GM18520 (cell line): ENCODE results near the gene LTN1.
A peak's percentile ranks its signal among the peaks of the same experiment; 100 is the strongest.
"Not testable (repeated sequence)": the region's sequence is repeated elsewhere in the genome, so short reads cannot be mapped to it uniquely, and the experiment has no call there.

Experiments
- ATAC-seq: cut with Tn5 transposase; IDR thresholded peaks from one replicate; pipeline ENCODE4 v1.9.1; 2021; ENCODE audit not compliant: unreplicated experiment

LTN1 gene

GRCh38 chr21:28991861-28992525 is 684 bp downstream of the LTN1 start:
- no peak for ATAC-seq

- ATAC-seq, result not testable (repeated sequence)
Measured at GRCh38 chr21:28988146-28988545, 4.5 kb downstream of the LTN1 start.

GRCh38 chr21:28986677-28987076 is 6.0 kb downstream of the LTN1 start:
- ATAC-seq, result no peak

GRCh38 chr21:28982637-28983036 is 10.0 kb downstream of the LTN1 start:
- ATAC-seq, result no peak

GRCh38 chr21:28979092-28979491 is 13.6 kb downstream of the LTN1 start:
- no peak for ATAC-seq

GRCh38 chr21:28975397-28975796 is 17.3 kb downstream of the LTN1 start:
- no peak for ATAC-seq

- no peak for ATAC-seq
Measured at GRCh38 chr21:28974531-28975227, 18.0 kb downstream of the LTN1 start.

GRCh38 chr21:28972398-28972797 is 20.3 kb downstream of the LTN1 start:
- ATAC-seq, result no peak

- ATAC-seq, result no peak
Measured at GRCh38 chr21:28971171-28971570, 21.5 kb downstream of the LTN1 start.

- no peak for ATAC-seq
Measured at GRCh38 chr21:28963831-28964230, 28.8 kb downstream of the LTN1 start.

GRCh38 chr21:28962465-28962864 is 30.2 kb downstream of the LTN1 start:
- ATAC-seq, result no peak

- no peak for ATAC-seq
Measured at GRCh38 chr21:28961927-28962326, 30.8 kb downstream of the LTN1 start.

GRCh38 chr21:28960245-28960644 is 32.4 kb downstream of the LTN1 start:
- ATAC-seq, result no peak

GRCh38 chr21:28959367-28960099 is 33.1 kb downstream of the LTN1 start:
- no peak for ATAC-seq

GRCh38 chr21:28953247-28953646 is 39.4 kb downstream of the LTN1 start:
- peak; percentile 43 for ATAC-seq

GRCh38 chr21:28952686-28953085 is 40.0 kb downstream of the LTN1 start:
- no peak for ATAC-seq

GRCh38 chr21:28949318-28949717 is 43.4 kb downstream of the LTN1 start:
- no peak for ATAC-seq

- ATAC-seq, result no peak
Measured at GRCh38 chr21:28944296-28944695, 48.4 kb downstream of the LTN1 start.

- no peak for ATAC-seq
Measured at GRCh38 chr21:28943631-28944030, 49.0 kb downstream of the LTN1 start.

GRCh38 chr21:28938726-28939125 is 54.0 kb downstream of the LTN1 start:
- ATAC-seq, result no peak

GRCh38 chr21:28937737-28938136 is 54.9 kb downstream of the LTN1 start:
- no peak for ATAC-seq

GRCh38 chr21:28936721-28937120 is 56.0 kb downstream of the LTN1 start:
- no peak for ATAC-seq
